Uterus (tissue), 2 donors: ENCODE data around the gene DEXI.

Experiments
- CTCF ChIP-seq, 4 experiments: fragments of 200-600 bp in 2 of 4; fragments of 450-650 bp in 2 of 4; sonication (generic) in 2 of 4; IDR thresholded peaks; one replicate each; pipeline ENCODE4 v1.5.1; 2016 to 2019; ENCODE audit warnings: antibody characterized with exemption in 4 of 4, mild to moderate bottlenecking in 2 of 4, moderate library complexity in 1 of 4
- POLR2A ChIP-seq, 2 donors: fragments of 450-650 bp; IDR thresholded peaks; one replicate each; pipeline ENCODE4 v1.6.1; 2016; ENCODE audit warnings: antibody characterized with exemption in 2 of 2, mild to moderate bottlenecking in 1 of 2, moderate library complexity in 1 of 2

- no peak for TF ChIP-seq POLR2A (IDR thresholded peaks at IDR 0.05)
- no peak for TF ChIP-seq CTCF (IDR thresholded peaks at IDR 0.05)
These were observed 27.3 kb upstream of the DEXI start for GRCh38 chr16:10969615-10970014.
